CD4-positive, alpha-beta T cell treated with Interferon gamma for 1 hour (primary cell): ENCODE data around the gene WAS.
A peak's percentile ranks its signal among the peaks of the same experiment; 100 is the strongest.

ENCODE experiments used
- DNase-seq: peaks from one replicate; pipeline ENCODE4 v3.0.0-alpha.2; 2020

WAS gene

DNA sequence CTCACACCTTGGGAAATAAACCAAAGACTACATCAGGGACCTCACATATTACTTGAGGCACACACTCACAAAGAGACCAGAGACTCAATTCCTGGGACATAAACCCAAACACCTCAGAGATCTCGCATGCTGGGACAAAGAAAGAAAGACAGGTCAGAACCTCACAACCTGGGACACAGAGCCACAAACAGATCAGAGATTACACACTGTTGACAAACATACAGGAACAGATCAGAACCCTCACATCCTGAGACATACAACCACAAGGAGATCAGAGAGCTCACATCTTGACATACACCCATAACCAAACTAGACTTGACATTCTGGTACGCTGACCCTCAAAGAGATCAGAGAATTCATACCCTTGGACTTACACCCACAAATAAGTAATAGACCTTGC lies 30.2 kb downstream of the WAS start:
- no peak for DNase-seq

DNA sequence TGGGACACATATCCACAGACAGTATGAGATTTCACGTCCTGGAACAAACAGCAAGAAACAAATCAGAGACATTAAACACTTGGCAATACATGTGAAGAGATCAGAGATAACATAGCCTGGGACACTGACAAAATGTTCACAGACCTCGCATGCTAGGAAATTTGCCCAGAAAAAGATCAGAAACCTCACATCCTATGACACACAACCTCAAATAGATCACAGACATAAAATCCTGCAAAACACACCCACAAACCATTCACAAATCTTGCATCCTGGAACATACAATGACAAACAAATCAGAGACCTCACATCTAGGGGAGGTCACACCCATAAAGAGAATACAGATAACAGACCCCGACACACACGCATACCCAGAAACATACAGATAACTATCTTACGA lies 31.0 kb downstream of the WAS start:
- DNase-seq: no peak

- no peak for DNase-seq
Measured at GRCh38 chrX:48715072-48715471, 31.5 kb downstream of the WAS start.

DNA sequence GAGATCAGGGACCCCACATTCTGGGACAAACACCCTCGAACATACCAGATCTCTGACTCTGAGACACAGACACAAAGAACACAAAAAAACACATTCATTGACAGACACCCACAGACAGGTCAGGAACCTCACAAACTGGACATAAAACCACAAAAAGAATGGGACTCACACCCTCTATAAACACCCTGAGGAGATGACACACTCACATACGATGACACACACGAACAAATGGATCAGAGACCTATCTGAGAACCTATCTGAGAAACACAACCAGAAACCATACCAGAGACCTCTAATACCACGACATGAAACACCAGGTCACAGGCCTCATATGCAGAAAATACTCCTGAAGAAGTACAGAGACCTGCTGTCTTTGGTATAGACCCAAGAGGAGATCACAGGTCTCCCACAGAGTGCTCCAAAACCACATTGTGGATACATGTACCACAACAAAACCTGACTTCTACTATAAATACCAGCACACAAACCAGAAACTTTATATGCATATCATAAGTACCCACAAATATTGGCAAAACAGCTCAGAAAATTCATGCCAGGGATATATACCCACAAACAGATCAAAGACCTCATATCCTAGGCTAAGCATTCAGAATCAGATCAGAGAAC lies 32.4 kb downstream of the WAS start:
- DNase-seq: no peak

GRCh38 chrX:48719958-48720357 lies 36.4 kb downstream of the WAS start:
- DNase-seq: no peak

GRCh38 chrX:48720577-48721250 lies 37.1 kb downstream of the WAS start:
- DNase-seq: no peak

- DNase-seq: no peak
Measured at GRCh38 chrX:48721916-48722315, 38.3 kb downstream of the WAS start.

DNA sequence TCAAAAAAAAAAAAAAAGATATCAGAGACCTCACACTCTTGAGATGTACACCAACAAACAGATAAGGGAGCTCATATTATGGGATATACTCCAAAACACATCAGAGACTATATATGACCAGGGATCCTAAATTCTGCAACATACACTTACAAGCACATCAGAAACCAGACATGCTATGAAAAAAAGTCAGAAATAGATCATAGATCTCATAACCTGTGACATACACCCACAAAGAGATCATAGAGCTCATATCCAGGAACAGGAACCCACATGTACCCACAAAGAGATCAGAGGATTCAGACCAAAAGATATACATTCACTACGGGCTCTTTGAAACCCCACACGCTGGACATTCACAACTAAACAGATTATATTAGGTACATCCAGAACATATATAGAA lies 43.0 kb downstream of the WAS start:
- no peak for DNase-seq

DNA sequence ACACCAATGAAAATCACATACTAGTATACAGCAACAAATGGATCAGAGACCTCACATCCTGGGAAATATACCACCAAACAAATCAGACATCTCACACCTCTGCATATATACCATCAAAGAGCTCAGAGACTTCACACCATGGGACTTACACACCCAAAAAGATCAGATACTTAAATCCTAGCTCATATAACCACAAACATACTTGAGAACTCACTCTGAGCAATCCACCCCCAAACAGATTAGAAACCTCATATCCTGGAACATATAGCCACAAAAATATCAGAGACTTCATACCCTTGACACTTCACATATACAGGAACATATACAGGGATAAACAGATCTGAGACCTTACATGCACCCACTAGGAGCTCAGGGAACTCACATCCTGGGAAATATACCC lies 45.1 kb downstream of the WAS start:
- DNase-seq: no peak

GRCh38 chrX:48736303-48736702 lies 52.7 kb downstream of the WAS start:
- no peak for DNase-seq

GRCh38 chrX:48736878-48737212 lies 53.2 kb downstream of the WAS start:
- no peak for DNase-seq

DNA sequence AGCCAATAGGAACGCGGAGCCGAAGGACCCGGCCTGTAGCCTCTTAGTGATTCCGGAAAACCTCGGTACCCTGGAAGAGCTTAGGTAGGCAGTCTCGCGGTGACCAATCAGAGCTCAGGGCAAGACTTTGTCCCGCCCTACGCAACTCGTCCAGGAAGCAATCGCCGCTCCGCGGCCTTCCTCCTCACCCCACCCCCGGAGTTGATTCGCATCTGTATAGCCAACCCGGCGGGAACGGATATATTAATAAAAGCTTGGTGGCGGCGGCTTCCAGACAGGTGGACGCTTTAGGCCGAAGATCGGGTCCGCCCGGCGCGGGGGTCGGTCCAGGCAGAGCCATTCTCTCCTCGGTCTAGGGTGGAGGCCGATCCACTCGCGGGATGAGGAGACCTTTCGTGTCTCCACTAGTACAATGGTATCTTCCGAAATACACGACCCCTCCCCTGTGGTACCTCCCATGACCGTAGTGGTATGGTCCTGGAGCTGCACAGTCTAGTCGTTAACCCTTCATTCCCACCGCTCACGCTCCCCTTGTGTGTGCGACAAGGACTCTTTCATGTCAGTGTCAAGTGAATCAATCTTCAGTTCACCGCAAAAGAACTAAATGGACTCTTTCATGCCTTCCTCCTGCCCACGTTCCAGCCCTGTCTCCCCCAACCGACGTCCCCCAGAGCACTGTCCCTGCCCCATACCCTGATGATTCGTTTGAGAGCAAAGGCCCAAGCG lies 53.8 kb downstream of the WAS start:
- peak; percentile 96 for DNase-seq

GRCh38 chrX:48737940-48738339 lies 54.3 kb downstream of the WAS start:
- no peak for DNase-seq
